Measurements from ENCODE around the gene ESR1.

ESR1 gene

GRCh38 chr6:152118224-152118623 lies 310.7 kb downstream of the ESR1 start:
- H3K27ac ChIP-seq = no peak overlapping the region
- H3K9ac ChIP-seq = no peak overlapping the region
- H4K20me1 ChIP-seq = no peaks in the 10 kb centered on the region
- no peak overlapping the region for H3K4me3 ChIP-seq
- TF ChIP-seq Cebpa-rat (IDR thresholded peaks at IDR 0.05) = no peak
- H3K4me1 ChIP-seq = no peaks in the 10 kb centered on the region
- peaks cover 31% of the 10 kb centered on the region for H3K36me3 ChIP-seq
- H3K9me3 ChIP-seq = no peaks in the 10 kb centered on the region
- no peak overlapping the region for H3K4me2 ChIP-seq
- H3K27me3 ChIP-seq = no peaks in the 10 kb centered on the region

- Histone ChIP-seq H3K9me3 (no peaks in the 10 kb centered on the region), H3K9ac (no peak overlapping the region), H3K4me3 (no peak overlapping the region), H3K36me3 (peaks cover 32% of the 10 kb centered on the region), H3K27me3 (no peaks in the 10 kb centered on the region), H4K20me1 (no peaks in the 10 kb centered on the region), H3K4me2 (no peak overlapping the region), H3K27ac (no peak overlapping the region), H3K4me1 (no peaks in the 10 kb centered on the region)
- no peak for TF ChIP-seq Cebpa-rat (IDR thresholded peaks at IDR 0.05)
Measured at GRCh38 chr6:152118678-152119077, 311.2 kb downstream of the ESR1 start.

GRCh38 chr6:152119831-152120230 lies 312.3 kb downstream of the ESR1 start:
- H4K20me1 ChIP-seq = no peaks in the 10 kb centered on the region
- no peak for TF ChIP-seq Cebpa-rat (IDR thresholded peaks at IDR 0.05)
- no peak overlapping the region for H3K4me2 ChIP-seq
- no peaks in the 10 kb centered on the region for H3K9me3 ChIP-seq
- H3K9ac ChIP-seq = no peak overlapping the region
- no peaks in the 10 kb centered on the region for H3K4me1 ChIP-seq
- H3K36me3 ChIP-seq = peaks cover 32% of the 10 kb centered on the region
- no peak overlapping the region for H3K27ac ChIP-seq
- H3K4me3 ChIP-seq = no peak overlapping the region
- no peaks in the 10 kb centered on the region for H3K27me3 ChIP-seq

- Histone ChIP-seq H3K4me3 (no peak overlapping the region), H3K27me3 (no peaks in the 10 kb centered on the region)
Measured at GRCh38 chr6:152121910-152122309, 314.4 kb downstream of the ESR1 start.

GRCh38 chr6:152122434-152122833 lies 315.0 kb downstream of the ESR1 start:
- Histone ChIP-seq H3K36me3 (peaks cover 32% of the 10 kb centered on the region), H3K27ac (no peak overlapping the region), H3K9me3 (no peaks in the 10 kb centered on the region), H3K27me3 (no peaks in the 10 kb centered on the region), H4K20me1 (no peaks in the 10 kb centered on the region), H3K9ac (no peak overlapping the region), H3K4me2 (no peak overlapping the region), H3K4me3 (no peak overlapping the region), H3K4me1 (no peaks in the 10 kb centered on the region)
- no peak for TF ChIP-seq Cebpa-rat (IDR thresholded peaks at IDR 0.05)

More at GRCh38 chr6:152121910-152122309, 314.4 kb downstream of the ESR1 start:
- no peaks in the 10 kb centered on the region for H3K9me3 ChIP-seq
- no peaks in the 10 kb centered on the region for H3K4me1 ChIP-seq
- H3K36me3 ChIP-seq = peaks cover 32% of the 10 kb centered on the region
- no peak overlapping the region for H3K9ac ChIP-seq
- H4K20me1 ChIP-seq = no peaks in the 10 kb centered on the region
- no peak overlapping the region for H3K4me2 ChIP-seq
- no peak for TF ChIP-seq Cebpa-rat (IDR thresholded peaks at IDR 0.05)
- H3K27ac ChIP-seq = no peak overlapping the region

- Histone ChIP-seq H3K27ac (no peak overlapping the region), H3K4me3 (no peak overlapping the region), H3K9me3 (no peaks in the 10 kb centered on the region), H3K9ac (no peak overlapping the region), H3K36me3 (peaks cover 32% of the 10 kb centered on the region), H3K27me3 (no peaks in the 10 kb centered on the region), H3K4me2 (no peak overlapping the region), H3K4me1 (no peaks in the 10 kb centered on the region), H4K20me1 (no peaks in the 10 kb centered on the region)
- no peak for TF ChIP-seq Cebpa-rat (IDR thresholded peaks at IDR 0.05)
Measured at GRCh38 chr6:152123076-152123475, 315.6 kb downstream of the ESR1 start.

GRCh38 chr6:152124429-152125074 lies 317.1 kb downstream of the ESR1 start:
- Histone ChIP-seq H3K27me3 (no peaks in the 10 kb centered on the region), H3K27ac (no peak overlapping the region), H4K20me1 (no peaks in the 10 kb centered on the region), H3K9ac (no peak overlapping the region), H3K4me2 (no peak overlapping the region), H3K36me3 (peaks cover 41% of the 10 kb centered on the region), H3K4me3 (no peak overlapping the region), H3K4me1 (no peaks in the 10 kb centered on the region), H3K9me3 (no peaks in the 10 kb centered on the region)
- TF ChIP-seq Cebpa-rat (IDR thresholded peaks at IDR 0.05) = no peak

GRCh38 chr6:152127432-152128165 lies 320.1 kb downstream of the ESR1 start:
- Histone ChIP-seq H3K4me2 (no peak overlapping the region), H3K4me3 (no peak overlapping the region), H3K9ac (no peak overlapping the region), H3K36me3 (peaks cover 40% of the 10 kb centered on the region), H3K4me1 (no peaks in the 10 kb centered on the region), H3K27me3 (no peaks in the 10 kb centered on the region), H3K27ac (no peak overlapping the region), H3K9me3 (no peaks in the 10 kb centered on the region; the same call in 1 of the 2 replicates), H4K20me1 (no peaks in the 10 kb centered on the region)
- TF ChIP-seq Cebpa-rat (IDR thresholded peaks at IDR 0.05) = no peak

GRCh38 chr6:152129691-152130151 lies 322.2 kb downstream of the ESR1 start:
- H3K36me3 ChIP-seq = peaks cover 52% of the 10 kb centered on the region
- H3K4me3 ChIP-seq = no peak overlapping the region
- no peaks in the 10 kb centered on the region for H3K4me1 ChIP-seq
- H3K27ac ChIP-seq = no peak overlapping the region
- H3K9ac ChIP-seq = no peak overlapping the region
- no peaks in the 10 kb centered on the region; the same call in 1 of the 2 replicates for H3K9me3 ChIP-seq
- H4K20me1 ChIP-seq = no peaks in the 10 kb centered on the region
- no peak overlapping the region for H3K4me2 ChIP-seq
- TF ChIP-seq Cebpa-rat (IDR thresholded peaks at IDR 0.05) = no peak
- no peaks in the 10 kb centered on the region for H3K27me3 ChIP-seq

- Histone ChIP-seq H3K4me2 (no peak overlapping the region), H3K36me3 (peaks cover 58% of the 10 kb centered on the region), H3K9me3 (no peaks in the 10 kb centered on the region; the same call in 1 of the 2 replicates), H3K9ac (no peak overlapping the region), H3K27me3 (no peaks in the 10 kb centered on the region), H3K27ac (no peak overlapping the region), H4K20me1 (no peaks in the 10 kb centered on the region), H3K4me3 (no peak overlapping the region), H3K4me1 (no peaks in the 10 kb centered on the region)
- TF ChIP-seq Cebpa-rat (IDR thresholded peaks at IDR 0.05) = no peak
Measured at GRCh38 chr6:152130441-152130840, 323.0 kb downstream of the ESR1 start.

Data from BLaER1 (cell line).